HL-60 (cell line): ENCODE results near the gene ANKRD40CL.
"Not testable (repeated sequence)": the region's sequence is repeated elsewhere in the genome, so short reads cannot be mapped to it uniquely, and the experiment has no call there.

Source experiments
- GABPA ChIP-seq: IDR thresholded peaks from 2 replicates; pipeline ENCODE4 v1.6.1; 2012; ENCODE audit warnings: low read depth
- TF ChIP-seq, protein P1 (sequence below): IDR thresholded peaks from one replicate; pipeline ENCODE4 v1.5.1; 2011; ENCODE audit warnings: low read length, control low read depth, inconsistent platforms; ENCODE audit not compliant: insufficient read depth
- TF ChIP-seq, protein P2 (sequence below): IDR thresholded peaks from 2 replicates; pipeline ENCODE4 v1.6.1; 2012; ENCODE audit warnings: low read depth; ENCODE audit not compliant: insufficient replicate concordance

DNA sequence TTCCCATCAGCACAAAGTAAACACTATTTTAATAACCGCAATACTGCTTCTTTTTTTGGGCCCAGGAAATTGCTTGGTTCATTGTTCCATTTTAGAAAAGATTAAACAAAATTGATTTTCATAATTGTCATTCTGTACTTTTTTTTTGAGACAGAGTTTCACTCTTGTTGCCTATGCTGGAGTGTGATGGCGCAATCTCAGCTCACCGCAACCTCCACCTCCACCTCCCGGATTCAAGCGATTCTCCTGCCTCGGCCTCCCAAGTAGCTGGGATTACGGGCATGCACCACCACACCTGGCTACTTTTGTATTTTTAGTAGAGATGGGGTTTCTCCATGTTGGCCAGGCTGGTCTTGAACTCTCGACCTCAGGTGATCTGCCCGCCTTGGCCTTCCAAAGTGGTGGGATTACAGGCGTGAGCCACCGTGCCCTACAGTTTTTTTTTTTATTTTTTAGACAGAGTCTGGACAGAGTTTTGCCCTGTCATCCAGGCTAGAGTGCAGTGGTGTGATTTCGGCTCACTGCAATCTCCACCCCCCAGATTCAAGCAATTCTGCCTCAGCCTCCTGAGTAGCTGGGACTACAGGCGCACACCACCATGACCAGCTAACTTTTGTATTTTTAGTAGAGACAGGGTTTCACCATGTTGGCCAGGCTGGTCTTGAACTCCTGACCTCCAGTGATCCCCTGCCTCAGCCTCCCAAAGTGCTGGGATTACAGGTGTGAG lies 37.6 kb upstream of the ANKRD40CL start:
- TF ChIP-seq, protein P1, sequence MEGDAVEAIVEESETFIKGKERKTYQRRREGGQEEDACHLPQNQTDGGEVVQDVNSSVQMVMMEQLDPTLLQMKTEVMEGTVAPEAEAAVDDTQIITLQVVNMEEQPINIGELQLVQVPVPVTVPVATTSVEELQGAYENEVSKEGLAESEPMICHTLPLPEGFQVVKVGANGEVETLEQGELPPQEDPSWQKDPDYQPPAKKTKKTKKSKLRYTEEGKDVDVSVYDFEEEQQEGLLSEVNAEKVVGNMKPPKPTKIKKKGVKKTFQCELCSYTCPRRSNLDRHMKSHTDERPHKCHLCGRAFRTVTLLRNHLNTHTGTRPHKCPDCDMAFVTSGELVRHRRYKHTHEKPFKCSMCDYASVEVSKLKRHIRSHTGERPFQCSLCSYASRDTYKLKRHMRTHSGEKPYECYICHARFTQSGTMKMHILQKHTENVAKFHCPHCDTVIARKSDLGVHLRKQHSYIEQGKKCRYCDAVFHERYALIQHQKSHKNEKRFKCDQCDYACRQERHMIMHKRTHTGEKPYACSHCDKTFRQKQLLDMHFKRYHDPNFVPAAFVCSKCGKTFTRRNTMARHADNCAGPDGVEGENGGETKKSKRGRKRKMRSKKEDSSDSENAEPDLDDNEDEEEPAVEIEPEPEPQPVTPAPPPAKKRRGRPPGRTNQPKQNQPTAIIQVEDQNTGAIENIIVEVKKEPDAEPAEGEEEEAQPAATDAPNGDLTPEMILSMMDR = not testable (repeated sequence)
- not testable (repeated sequence) for TF ChIP-seq GABPA
- TF ChIP-seq, protein P2, sequence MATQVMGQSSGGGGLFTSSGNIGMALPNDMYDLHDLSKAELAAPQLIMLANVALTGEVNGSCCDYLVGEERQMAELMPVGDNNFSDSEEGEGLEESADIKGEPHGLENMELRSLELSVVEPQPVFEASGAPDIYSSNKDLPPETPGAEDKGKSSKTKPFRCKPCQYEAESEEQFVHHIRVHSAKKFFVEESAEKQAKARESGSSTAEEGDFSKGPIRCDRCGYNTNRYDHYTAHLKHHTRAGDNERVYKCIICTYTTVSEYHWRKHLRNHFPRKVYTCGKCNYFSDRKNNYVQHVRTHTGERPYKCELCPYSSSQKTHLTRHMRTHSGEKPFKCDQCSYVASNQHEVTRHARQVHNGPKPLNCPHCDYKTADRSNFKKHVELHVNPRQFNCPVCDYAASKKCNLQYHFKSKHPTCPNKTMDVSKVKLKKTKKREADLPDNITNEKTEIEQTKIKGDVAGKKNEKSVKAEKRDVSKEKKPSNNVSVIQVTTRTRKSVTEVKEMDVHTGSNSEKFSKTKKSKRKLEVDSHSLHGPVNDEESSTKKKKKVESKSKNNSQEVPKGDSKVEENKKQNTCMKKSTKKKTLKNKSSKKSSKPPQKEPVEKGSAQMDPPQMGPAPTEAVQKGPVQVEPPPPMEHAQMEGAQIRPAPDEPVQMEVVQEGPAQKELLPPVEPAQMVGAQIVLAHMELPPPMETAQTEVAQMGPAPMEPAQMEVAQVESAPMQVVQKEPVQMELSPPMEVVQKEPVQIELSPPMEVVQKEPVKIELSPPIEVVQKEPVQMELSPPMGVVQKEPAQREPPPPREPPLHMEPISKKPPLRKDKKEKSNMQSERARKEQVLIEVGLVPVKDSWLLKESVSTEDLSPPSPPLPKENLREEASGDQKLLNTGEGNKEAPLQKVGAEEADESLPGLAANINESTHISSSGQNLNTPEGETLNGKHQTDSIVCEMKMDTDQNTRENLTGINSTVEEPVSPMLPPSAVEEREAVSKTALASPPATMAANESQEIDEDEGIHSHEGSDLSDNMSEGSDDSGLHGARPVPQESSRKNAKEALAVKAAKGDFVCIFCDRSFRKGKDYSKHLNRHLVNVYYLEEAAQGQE = not testable (repeated sequence)
